GM12872 (cell line): ENCODE data around the gene BAHD1.

ENCODE experiments used
- TF ChIP-seq, protein P1 (sequence below): IDR thresholded peaks from 3 replicates; pipeline ENCODE4 v1.5.1; 2011; ENCODE audit warnings: low read depth, mild to moderate bottlenecking, low read length, moderate library complexity; ENCODE audit not compliant: insufficient read depth

Gene BAHD1

DNA sequence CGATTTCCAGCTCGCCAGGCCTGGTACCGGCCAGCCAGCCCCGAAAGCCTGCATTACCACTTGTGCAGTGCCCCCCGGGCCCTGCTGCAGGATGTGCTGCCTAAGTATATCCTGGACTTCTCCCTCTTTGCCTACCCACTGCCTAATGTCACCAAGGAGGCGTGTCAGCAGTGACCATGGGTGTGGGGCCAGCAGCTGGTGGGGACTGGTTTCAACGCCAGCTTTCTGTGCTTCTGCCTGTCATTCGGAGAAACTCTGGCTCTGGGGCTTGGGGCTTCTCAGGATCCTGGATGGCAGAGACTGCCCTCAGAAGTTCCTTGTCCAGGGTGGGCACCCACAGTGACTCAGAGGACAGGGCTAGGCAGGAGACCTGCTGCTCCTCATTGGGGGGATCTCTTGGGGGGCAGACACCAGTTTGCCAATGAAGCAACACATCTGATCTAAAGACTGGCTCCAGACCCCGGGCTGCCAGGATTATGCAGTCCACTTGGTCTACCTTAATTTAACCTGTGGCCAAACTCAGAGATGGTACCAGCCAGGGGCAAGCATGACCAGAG is 31.5 kb downstream of the BAHD1 start:
- TF ChIP-seq, protein P1, sequence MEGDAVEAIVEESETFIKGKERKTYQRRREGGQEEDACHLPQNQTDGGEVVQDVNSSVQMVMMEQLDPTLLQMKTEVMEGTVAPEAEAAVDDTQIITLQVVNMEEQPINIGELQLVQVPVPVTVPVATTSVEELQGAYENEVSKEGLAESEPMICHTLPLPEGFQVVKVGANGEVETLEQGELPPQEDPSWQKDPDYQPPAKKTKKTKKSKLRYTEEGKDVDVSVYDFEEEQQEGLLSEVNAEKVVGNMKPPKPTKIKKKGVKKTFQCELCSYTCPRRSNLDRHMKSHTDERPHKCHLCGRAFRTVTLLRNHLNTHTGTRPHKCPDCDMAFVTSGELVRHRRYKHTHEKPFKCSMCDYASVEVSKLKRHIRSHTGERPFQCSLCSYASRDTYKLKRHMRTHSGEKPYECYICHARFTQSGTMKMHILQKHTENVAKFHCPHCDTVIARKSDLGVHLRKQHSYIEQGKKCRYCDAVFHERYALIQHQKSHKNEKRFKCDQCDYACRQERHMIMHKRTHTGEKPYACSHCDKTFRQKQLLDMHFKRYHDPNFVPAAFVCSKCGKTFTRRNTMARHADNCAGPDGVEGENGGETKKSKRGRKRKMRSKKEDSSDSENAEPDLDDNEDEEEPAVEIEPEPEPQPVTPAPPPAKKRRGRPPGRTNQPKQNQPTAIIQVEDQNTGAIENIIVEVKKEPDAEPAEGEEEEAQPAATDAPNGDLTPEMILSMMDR = no peak

DNA sequence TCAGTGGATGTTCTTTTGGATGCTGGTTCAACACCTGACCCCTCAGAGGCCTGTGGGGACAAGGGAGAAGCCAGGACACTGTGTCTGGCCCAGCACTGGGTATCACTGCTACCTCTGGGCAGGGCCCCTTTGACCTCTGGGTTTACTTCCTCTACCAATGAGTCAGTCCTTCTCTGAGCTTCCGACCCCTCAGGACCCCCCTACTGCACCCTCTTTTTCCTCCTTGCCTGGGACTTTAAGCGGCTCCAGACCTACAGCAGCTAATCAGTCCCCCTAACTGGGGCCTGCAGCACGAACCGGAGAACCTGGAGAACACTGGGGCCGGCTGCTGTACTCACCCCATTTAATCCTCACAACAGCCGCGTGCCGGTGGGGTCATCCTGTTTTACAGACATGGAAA is 33.8 kb downstream of the BAHD1 start:
- TF ChIP-seq, protein P1 = no peak

DNA sequence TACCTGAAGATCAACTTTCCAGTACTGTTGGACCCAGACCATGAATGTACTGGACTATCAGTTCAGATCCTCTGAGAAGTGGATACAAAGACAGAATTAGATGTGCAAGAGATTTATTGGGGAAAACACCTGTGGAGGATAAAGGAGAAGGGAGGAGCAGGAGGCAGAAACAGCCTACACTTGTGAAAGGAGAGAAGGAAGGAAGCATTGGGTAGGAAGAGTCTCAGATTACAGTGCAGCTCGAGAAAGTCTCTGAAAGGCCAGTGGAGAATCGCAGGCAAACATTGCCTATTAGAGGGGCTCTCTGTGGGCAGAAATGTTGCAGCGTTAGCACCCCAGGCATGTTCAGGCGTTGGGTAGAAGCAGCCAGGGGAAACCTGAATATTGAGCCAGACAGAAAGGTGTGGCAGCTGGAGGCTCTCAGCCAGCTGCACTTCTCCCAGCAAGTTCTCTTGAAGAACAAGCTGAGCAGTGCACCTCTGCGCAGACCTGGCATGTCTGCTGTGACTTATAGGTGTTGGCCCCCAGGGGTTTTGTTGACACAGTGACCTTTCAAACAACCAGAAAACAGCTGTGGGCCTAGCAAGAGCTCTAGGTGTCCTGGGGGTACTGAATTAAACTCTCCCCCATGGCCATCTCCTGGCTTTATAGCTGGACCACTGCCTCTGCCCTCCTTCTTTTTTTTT is 37.0 kb downstream of the BAHD1 start:
- TF ChIP-seq, protein P1 = no peak

DNA sequence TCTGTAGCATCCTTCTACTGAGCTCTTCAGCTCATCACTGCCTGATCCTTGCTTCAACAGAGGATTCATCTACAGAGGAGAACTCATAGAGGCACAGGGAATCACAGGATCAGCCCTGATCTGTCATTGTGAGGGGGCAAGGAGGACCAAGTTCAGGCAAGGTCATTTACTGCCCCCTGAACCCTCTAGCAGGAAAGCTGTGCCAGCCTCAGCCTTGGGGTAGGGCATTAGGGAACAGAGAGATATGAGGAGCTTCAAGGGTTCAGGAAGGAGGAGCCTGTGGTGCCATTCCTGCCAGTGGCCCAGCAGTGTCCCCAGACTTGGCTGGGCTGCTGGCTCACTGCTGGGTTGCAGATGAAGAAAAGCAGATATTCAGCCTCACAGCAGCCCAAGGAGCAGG is 38.3 kb downstream of the BAHD1 start:
- TF ChIP-seq, protein P1 = no peak

DNA sequence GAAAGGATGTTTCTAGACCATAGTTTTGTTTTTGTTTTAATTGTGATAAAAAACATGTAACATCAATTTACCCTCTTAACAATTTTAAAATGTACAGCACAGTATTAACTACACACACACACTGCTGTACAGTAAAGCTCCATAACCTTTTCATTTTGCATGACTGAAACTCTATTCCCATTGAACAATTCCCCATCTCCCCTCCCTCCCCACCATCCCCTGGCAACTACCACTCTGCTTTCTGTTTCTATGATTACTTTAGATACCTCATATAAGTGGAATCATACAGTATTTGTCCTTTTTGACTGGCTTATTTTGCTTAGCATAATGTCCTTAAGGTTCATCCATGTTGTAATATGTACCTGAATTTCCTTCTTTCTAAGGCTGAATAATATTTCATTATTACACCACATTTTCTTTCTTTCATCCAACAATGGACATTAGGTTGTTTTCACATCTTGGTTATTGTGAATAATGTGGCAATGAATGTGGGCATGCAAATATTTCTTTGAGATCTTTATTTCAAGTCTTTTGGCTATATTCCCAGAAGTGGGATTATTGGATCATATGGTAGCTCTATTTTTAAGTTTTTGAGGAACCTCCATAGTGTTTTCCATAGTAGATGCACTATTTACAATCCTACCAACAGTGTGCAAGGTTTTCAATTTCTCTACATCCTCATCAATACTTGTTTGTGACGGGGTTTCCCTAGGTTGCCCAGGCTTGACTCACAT is 40.8 kb downstream of the BAHD1 start:
- TF ChIP-seq, protein P1 = no peak

DNA sequence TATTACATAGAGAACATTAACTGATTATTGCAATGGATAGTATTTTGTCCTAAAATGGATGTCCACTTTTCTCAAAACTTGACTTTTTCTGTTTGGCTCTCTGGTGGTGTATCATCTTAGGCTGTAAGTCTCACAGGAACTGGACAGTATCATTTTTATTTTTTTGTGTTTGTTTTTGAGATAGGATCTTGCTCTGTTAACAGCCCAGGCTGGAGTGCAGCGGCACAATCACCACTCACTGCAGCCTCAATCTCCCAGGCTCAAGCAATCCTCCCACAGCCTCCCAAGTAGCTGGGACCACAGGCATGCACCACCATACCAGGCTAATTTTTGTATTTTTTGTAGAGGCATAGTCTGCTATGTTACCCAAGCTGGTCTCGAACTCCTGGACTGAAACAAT is 43.2 kb downstream of the BAHD1 start:
- TF ChIP-seq, protein P1 = no peak

DNA sequence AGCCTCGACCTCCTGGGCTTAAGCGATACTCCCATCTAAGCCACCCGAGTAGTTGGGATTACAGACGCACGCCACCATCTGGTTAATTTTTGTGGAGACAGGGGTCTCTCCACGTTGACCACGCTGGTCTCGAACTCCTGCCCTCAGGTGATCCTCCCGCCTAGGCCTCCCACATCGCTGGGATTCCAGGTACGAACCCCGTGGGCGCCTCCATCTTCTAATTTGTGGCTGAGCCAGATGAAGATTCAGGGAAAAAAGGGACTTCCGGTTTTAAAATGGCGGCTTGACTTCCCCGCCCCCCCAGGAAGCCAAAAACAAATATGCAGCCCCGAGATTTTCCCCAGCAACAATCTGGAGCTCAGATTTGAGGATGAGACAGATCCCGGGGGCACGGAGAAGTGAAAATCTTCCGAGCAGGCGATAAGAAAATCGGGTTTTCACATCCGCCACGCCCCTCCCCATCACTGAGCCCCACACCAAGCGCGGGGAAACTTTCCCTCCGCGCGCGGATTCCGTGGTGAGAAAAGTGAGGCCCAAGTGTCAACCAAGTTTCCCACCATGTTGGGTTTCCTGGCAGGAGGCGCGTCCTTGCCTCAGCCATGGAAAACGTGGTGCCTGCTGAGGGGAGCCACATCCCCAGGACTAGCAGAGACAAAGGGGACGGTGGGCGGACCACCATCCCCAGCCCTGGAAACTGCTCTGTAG is 45.5 kb downstream of the BAHD1 start:
- TF ChIP-seq, protein P1 = no peak
